Limb (tissue), 2 donors: Measurements from ENCODE around the gene IMMP2L.
"Not testable (repeated sequence)": the region's sequence is repeated elsewhere in the genome, so short reads cannot be mapped to it uniquely, and the experiment has no call there.

Experiments used
- DNase-seq, 2 donors: peaks; one replicate each; pipeline ENCODE4 v3.0.0-alpha.2; 2016; ENCODE audit errors: extremely low spot score in 2 of 2

IMMP2L gene

DNA sequence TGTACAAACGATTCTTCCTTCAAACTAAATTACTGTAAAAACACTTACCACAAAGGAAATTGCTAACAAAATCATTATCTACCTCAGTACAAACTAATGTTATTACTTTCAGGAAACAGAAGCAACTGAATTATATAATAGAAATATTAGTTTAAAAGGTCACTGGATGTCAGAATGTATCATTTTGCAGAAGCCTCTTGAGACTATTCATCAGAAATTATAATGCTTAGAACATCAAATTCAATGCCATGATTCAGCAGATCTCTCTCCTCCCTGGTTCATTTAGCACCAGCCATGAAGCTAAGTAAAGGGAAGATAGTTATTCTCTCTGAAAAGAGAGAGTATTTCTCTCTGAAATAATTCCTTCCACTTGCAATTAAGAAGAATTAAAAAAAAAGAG is 223.3 kb downstream of the IMMP2L start:
- no peak for DNase-seq

DNA sequence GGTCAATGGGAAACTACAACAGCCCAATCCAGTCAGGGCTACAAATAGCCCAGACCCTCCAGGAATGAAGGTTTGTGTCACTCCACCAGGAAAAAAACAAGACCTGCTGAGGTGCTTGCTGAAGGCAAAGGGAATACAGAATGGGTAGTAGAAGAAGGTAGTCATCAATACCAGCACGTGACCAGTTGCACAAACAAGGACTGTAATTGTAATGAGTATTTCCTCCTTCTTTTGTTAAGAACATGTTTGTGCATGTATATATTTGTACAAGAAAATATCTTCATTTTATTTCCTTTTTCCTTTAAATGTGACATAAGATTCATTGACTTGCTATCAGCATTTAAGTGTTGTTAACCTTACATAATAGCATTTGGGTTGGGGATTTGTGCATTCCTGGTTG is 229.3 kb downstream of the IMMP2L start:
- no peak for DNase-seq

DNA sequence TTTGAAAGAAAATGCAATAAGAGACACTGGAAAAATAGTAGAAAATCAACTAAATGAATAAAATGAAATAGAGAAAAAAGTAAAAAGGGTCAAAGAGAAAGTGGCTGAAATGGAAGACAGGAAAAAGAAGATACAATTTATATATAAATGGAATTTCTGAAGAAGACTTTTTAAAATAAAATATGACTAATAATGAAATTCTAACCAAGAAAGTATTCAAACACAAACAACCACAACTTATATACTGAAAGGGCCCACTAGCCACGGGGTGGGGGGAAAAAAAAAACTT is 232.1 kb downstream of the IMMP2L start:
- no peak for DNase-seq

DNA sequence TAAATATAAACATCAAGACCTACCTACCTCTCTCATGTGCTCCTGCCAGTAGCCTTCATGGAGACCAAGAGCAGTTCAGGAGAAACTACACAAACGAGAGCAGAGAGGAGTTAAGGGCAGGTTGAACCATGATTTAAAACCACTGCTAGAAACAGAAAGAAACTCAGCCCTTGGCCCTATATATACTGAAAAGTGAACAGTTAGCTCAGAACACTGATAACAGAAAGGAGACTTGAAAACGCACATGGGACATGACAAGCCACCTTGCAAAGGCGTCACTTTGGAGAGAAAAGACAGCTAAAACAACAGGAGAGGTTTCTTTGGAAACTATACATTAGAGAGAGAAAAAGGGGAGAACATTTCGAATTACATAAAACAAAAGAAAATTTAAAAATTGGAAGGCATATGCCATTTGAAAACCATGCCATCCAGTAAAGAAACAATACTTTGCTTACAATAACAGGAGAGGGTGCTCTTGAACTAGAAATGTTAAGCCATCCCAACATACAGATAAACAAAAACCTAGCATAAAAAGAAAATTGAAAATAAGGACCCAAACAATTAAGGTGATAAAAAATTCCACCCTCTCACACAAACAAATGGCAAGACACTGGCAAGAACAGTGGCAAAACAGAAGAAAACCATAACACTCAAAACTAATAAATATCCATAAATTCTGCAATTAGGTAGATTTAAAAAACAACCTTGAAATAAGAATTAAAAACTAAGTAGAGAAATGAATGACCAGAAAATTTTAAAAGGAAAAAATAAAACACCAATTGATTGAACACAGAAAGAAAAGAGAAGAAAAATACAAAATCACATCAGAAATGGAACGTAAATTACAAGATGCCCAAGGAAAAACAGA is 232.7 kb downstream of the IMMP2L start:
- no peak for DNase-seq

DNA sequence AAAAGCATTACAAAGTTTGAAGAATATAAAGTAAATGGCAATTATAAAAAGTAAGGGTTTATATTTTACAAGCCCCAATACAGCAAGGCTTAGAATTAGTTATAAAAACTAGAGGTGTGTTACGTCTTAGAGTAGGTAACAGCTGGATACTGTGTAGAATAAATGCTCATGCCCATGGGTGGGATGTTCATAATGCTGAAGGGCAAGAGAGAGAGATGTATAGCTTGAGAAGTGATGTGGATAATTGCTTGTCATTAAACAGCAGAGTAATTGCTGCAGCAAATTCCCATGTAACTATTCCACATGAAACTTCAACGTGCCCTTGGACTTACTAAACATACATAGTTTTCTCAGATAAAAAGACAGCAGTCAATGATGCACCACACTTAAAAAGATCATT is 233.8 kb downstream of the IMMP2L start:
- no peak for DNase-seq

DNA sequence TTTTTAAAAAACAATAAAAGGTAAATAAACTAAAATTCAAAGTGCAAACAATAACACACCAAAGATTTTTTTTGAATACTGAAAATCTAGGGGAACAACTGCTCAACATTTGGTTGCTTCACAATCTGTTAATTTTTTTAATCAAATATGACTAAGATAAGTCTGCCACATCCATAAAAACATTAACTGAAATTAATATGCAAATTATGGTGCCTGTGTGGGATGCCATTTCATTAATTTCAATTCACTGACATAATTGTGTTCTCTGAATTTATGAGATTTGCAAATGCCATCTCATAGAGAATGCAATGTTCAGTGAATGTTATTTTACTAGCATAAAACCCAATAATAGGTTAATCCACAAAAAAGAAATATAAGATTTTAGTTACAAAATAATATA is 237.5 kb downstream of the IMMP2L start:
- DNase-seq, result no peak

DNA sequence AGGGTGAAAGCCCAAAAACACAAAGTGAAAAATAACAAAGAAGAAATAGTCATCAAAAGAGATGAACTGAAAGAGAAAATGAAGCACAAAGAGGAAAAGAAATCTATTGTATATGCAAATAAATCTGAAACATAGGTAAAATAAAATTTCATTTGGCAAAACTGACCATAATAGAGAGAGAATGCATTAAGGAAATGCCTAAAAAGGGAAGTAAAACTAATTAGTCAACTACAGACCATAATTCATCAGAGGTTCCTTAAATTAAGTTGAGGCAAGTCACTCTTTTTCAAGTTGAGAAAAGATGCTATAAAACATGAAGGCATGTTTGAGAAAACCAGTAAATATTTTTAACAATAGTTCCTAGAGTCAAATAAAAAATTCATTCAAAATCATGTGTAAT is 238.1 kb downstream of the IMMP2L start:
- no peak for DNase-seq

DNA sequence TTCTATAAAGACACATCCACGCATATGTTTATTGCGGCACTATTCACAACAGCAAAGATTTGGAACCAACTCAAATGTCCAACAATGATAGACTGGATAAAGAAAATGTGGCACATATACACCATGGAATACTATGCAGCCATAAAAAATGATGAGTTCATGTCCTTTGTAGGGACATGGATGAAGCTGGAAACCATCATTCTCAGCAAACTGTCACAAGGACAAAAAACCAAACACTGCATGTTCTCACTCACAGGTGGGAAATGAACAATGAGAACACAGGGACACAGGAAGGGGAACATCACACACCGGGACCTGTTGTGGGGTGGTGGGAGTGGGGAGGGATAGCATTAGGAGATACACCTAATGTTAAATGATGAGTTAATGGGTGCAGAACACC is 238.6 kb downstream of the IMMP2L start:
- not testable (repeated sequence) for DNase-seq

DNA sequence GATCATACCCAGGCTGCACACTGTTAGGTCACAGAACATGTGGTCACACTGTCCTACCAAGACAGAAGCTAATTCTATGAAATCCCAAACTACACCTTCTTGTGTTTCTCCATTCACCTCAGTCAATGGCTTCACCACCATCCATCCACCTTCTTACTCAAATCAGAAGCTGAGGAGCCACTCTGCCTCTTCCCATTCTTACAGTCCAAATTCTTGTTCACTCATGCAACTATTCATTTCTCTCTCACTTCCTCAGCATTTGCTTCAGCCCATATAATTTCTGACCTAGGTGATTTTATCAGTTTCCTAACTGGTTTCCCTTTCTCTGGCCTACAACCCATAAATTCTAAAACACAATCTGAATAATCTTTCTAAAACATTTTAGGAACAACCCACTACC is 242.2 kb downstream of the IMMP2L start:
- no peak for DNase-seq

DNA sequence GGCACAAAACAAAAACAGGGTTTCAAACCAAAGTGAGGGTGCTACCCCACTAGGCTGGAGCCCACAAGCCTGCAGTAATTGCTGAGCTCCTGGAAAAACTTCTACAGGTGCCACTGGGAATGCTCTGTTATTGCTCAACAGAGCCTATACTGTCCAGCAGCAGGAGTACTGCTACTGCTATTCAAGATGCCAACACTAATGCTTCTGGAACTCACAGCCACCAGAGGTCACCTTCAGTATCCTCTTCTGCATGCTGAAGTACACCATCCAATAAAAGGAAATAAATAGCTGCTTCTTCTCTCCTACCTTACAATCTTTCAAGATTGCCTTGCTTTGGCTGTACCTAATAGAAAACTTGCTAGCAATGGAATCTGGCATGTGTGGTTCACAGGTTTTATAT is 249.3 kb downstream of the IMMP2L start:
- no peak for DNase-seq

DNA sequence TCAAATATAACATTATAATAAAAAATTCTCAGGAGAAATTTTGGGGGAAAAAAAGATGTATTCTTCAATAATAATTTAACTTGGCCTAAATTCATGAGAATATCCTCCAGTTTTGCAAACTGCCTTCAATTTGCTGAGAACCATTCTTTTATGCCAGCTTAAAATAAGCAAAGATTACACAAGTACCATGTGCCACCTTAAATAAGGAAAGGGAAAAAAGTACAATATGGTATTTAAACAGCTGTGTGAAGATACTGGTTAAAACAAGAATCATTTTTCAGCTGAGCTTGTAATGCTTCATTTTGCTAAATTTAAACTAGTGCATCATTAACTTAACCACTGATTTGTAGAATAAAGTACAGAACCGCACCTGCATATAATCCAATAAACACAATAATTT is 253.6 kb downstream of the IMMP2L start:
- no peak for DNase-seq

DNA sequence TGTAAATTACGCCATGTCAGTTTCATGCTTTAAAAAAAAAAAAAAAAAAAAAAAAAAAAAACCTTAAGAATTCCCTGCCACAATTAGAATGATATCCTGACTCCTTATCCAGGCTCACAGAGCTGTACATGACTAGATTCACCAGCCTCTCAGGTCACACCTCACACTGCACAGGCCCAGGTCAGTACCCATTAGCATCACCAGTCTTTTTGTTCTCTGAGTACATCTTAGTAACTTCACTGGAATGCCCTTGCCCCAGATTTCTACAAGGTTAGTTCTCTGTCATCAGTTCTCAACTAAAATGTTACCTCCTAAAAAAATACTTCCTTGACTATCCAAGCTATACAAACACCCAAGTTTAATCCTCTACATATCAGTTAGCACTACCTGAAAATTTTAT is 260.4 kb downstream of the IMMP2L start:
- DNase-seq, result no peak

DNA sequence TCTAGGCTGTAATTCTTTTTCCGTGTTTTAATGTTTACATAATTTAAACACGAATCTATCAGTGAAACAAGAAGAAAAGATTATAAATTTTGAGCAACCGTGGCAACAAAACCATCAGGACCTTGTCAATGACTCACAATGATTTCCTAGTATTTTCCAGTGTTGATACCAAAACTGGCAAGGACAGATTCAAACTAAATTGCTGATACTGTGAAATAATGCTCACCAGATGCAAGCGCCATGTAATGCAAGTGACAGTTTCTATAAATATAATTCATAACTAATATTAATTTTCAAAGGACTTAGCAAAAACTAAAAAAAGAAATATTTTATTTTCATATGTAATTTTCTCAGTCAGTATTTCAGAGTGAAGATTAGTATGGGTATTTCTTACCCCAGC is 267.8 kb downstream of the IMMP2L start:
- no peak for DNase-seq

DNA sequence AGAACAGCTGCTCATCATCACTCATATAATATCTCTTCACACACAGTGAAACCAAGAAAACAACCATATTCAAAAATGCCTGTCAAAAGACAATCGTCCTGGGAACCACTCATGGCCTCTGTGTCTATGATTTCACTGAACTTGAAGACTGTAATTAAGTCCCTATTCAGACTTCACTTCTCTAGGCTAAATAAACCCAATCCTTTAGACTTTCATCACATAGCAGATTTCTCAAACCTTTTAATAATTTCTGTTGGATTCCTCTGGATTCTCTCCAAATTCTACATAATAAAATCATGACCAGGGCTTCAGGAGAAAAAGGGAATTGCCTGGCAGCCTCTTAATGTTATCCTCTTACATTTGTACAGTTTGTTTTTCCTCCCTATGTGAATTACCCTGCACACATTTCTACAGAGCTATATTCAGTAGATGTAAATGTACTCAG is 270.2 kb downstream of the IMMP2L start:
- peak in 1 of 2 donors; percentile 43 for DNase-seq

DNA sequence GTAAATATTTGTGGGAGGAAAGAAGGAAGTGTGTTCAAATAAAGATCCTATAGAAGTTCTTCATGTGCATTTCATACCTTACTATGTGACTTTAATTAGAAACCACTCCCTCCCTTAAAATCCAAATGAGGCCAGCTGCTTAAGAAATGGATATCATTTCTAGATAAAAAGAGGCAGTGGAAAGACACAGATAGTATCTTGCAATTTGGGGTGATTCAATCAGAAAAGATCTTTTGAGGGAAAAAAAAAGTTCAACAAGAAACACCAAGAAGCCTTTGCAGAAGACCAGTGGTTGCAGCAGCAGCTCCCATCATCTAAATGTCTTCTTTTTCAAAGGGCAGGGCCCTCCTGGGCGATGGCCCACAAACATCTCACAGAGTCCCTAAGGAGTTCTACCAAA is 271.3 kb downstream of the IMMP2L start:
- no peak for DNase-seq

DNA sequence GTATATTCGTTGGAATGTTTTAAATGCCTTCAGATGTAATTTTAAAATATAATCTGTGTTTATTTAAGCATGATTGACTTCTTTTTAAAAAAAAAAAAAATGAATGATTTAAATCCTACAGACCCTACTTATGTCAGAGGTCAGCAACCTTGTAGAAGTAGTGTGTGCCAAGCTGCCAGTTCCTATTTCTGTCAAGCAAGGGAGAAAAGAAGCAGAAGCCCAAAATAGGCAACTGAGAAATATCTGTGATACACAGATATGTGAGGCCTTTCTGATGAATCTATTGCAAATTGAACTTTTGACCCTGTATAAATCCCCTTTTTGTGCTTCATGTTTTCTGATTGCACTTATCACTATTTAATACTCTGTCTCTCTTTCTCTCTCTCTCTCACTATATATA is 271.9 kb downstream of the IMMP2L start:
- DNase-seq, result no peak

DNA sequence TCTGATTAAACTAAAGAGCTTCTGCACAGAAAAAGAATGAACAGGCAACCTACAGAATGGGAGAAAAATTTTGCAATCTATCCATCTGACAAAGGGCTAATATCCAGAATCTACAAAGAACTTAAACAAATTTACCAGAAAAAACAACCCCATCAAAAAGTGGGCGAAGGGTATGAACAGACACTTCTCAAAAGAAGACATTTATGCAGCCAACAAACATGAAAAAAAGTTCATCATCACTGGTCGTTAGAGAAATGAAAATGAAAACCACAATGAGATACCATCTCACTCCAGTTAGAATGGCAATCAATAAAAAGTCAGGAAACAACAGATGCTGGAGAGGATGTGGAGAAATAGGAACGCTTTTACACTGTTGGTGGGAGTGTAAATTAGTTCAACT is 273.9 kb downstream of the IMMP2L start:
- not testable (repeated sequence) for DNase-seq

DNA sequence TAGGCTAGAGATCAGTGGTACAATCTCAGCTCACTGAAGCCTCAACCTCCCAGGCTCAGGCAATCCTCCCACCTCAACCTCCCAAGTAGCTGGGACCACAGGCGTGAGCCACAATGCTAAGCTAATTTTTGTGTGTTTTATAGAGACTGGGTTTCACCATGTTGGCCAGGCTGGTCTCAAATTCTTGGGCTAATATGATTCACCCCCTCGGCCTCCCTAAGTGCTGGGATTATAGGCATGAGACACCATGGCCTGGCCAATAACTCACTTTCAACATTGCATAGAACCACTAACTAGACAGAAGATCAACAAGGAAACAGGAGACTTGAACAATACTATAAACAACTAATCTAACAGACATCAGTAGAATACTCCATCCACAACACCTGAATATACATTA is 279.7 kb downstream of the IMMP2L start:
- DNase-seq, result no peak

DNA sequence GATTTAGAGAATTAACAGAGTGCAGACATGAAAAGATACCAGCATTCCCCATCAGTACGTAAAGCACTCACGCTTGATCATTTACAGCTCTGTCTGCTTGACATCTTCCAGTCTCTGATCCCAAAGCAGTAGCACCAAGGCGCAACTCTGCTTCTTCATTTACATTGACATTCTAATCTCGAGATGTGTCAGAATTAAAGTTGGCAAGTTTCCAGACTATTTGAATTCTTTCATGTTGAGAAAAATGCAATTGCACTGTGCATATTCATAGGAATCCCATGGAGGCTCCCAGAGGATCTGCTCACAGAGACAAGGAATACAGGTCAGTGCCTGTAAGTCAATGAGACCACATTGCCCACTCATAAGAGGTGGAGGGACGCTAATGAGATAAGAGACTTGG is 287.4 kb downstream of the IMMP2L start:
- no peak for DNase-seq

DNA sequence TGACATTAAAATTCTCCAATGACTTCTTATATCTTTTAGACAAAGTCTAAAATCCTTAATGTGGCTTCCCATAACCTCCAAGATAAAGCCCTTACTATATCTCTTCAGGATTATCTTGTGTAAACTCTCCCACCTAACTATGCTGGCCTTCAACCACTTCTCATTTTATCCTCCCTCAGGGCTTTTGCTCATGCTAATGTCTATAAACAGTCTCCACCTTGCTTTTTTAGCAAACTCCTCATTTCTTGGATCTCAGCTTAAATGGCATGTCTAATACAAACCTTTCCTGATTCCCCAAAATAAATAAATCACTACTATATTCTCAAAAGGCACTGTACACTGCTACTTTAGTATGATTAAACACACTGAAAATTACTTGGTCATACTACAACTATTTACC is 290.2 kb downstream of the IMMP2L start:
- DNase-seq, result no peak

DNA sequence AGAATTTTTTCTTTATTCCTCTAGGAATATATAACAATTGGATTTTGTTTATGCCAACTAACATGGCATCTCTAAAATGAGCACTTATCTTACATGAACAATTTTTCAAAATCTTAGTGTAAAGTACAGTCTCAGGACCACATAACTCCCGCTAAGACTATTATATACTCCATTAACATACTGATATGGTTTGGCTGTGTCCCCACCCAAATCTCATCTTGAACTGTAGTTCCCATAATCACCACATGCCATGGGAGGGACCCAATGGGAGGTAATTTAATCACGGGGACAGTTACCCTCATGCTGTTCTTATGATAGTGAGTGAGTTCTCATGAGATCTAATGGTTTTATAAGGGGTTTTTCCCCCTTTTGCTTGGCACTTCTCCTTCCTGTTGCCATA is 291.5 kb downstream of the IMMP2L start:
- not testable (repeated sequence) for DNase-seq

DNA sequence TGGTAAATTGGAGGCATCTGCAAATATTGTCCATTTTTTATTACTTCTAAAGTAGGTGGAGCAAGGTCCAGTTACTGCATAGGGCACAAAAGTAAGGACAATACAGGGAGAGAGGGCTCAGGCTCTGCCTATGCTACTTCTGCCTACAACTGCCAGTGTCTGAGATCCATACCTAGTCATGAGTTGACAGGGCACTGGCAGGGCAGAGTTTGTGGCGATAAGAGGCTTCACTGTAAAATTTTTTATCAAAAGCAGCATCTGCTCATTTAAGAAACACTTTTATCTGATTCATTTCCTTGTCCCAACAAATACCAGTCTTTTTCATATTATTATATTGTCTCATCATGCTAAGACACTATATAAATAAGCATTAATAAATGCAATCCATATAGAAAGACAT is 293.4 kb downstream of the IMMP2L start:
- DNase-seq, result no peak

DNA sequence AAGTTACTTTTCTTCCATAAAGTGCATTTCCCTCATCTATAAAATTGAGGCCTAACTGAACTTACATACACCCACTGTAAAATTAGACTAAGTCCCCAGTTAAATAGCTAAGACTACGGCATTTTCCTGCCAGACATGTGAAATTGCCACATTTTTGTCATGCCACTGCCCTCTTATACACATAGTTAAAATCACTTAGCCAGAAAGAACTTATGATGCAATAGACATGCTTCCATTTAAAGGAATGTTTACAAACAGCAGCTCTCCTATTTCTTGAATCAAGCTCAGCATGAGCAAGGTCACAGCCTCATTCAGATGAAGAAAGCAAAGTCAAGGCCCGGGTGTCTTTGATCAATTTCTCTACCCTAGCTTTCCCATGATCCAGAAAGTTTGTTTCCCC is 295.7 kb downstream of the IMMP2L start:
- DNase-seq, result no peak

DNA sequence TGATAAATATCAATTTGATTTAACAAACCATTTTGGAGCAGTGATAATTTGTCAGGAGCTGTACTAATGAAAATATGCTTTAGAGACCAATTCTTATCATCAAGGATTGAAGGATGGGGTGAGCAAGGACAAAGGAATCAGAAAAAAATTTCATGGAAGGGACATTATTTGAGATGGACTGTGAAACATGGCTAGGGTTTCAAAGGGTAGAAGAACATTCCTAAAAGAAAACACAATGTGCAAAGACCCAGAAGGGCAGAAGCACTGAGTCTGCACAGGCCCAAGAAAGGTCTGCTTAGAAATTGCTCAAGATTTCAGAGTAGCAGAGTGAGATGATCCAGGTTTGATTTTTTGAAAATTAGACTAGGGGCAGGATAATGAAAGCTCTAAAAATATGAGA is 296.9 kb downstream of the IMMP2L start:
- DNase-seq, result no peak
